ENCODE results near the gene KLHL29. TPM values are rescaled to one million over a fixed set of nuclear protein-coding genes. Genes with fewer than 3 reads are reported as not detected.

The KLHL29 gene
- total RNA-seq, 1 experiment from 2014 or later = 2.4 TPM

- no peaks in the 10 kb centered on the region for H3K36me3 Mint-ChIP-seq (ENCODE audit: insufficient read depth in 1 of 3, low read depth in 3 of 3)
- Histone ChIP-seq H3T11ph (ENCODE audit: low read length) (no peak overlapping the region), H3K4me1 (ENCODE audit: insufficient read depth, low read length) (peaks cover 2% of the 10 kb centered on the region; the same call in 1 of the 2 replicates), H3K4ac (ENCODE audit: low read depth, low read length) (no peak overlapping the region), H3K27me3 (ENCODE audit: insufficient read depth, low read length) (no peaks in the 10 kb centered on the region), H3K79me1 (ENCODE audit: insufficient read depth, low read depth, low read length, poor library complexity, severe bottlenecking) (no peaks in the 10 kb centered on the region), H4K20me1 (ENCODE audit: control insufficient read depth, insufficient read depth, insufficient read length) (peaks cover 2% of the 10 kb centered on the region), H3K4me2 (ENCODE audit: insufficient read depth, insufficient read length, low read length) (no peak overlapping the region), H2BK12ac (ENCODE audit: insufficient read length, low read depth, low read length) (no peak overlapping the region), H3K79me2 (ENCODE audit: insufficient read depth, low read length) (no peaks in the 10 kb centered on the region), H3K23ac (ENCODE audit: insufficient read length, low read depth, low read length) (no peak overlapping the region), H4K91ac (ENCODE audit: insufficient read length, low read depth, low read length) (no peak overlapping the region), H3K56ac (ENCODE audit: insufficient read length, low read depth, low read length) (no peak overlapping the region), H2BK20ac (ENCODE audit: low read depth, low read length, poor library complexity, severe bottlenecking) (no peak overlapping the region), H3K9ac (ENCODE audit: extremely low read depth, insufficient read length, low read length) (no peak overlapping the region), H4K8ac (replicated peaks; ENCODE audit: insufficient read length, low read depth, low read length) (no peak overlapping the region), H3K27ac (ENCODE audit: insufficient read length, low read depth, low read length) (no peak overlapping the region), H2BK5ac (ENCODE audit: insufficient read length, low read length) (no peak overlapping the region), H3K23me2 (ENCODE audit: insufficient read length, low read depth, low read length, poor library complexity, severe bottlenecking) (no peaks in the 10 kb centered on the region), H2BK15ac (ENCODE audit: low read depth, low read length) (no peak overlapping the region), H2AFZ (ENCODE audit: low read length) (no peak overlapping the region), H2BK120ac (ENCODE audit: low read depth, low read length, poor library complexity, severe bottlenecking) (no peak overlapping the region), H3K14ac (ENCODE audit: insufficient read depth, low read length) (no peak overlapping the region), H2AK5ac (ENCODE audit: insufficient read length, low read length) (no peak overlapping the region), H3K18ac (ENCODE audit: insufficient read length, low read depth, low read length) (no peak overlapping the region), H4K5ac (ENCODE audit: insufficient read length, low read depth, low read length) (no peak overlapping the region), H3K9me3 (ENCODE audit: control insufficient read depth, low read depth, low read length) (no peaks in the 10 kb centered on the region)
- no peaks in the 10 kb centered on the region for H3K9me3 Mint-ChIP-seq
- H3K27me3 Mint-ChIP-seq (ENCODE audit: low read depth) = no peaks in the 10 kb centered on the region
- H3K4me1 Mint-ChIP-seq = peaks cover 20 to 23% of the 10 kb centered on the region in 2 experiments
- WGBS (ENCODE audit: extremely low coverage, insufficient read length, low lambda C conversion rate) = no CpG with 5 or more reads among the region's 10 CpGs
- DNase-seq = no peak
- TF ChIP-seq, protein P1, sequence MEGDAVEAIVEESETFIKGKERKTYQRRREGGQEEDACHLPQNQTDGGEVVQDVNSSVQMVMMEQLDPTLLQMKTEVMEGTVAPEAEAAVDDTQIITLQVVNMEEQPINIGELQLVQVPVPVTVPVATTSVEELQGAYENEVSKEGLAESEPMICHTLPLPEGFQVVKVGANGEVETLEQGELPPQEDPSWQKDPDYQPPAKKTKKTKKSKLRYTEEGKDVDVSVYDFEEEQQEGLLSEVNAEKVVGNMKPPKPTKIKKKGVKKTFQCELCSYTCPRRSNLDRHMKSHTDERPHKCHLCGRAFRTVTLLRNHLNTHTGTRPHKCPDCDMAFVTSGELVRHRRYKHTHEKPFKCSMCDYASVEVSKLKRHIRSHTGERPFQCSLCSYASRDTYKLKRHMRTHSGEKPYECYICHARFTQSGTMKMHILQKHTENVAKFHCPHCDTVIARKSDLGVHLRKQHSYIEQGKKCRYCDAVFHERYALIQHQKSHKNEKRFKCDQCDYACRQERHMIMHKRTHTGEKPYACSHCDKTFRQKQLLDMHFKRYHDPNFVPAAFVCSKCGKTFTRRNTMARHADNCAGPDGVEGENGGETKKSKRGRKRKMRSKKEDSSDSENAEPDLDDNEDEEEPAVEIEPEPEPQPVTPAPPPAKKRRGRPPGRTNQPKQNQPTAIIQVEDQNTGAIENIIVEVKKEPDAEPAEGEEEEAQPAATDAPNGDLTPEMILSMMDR (conservative IDR thresholded peaks at IDR 0.05) = no peak
- no peak overlapping the region for H3K27ac Mint-ChIP-seq
- H3K4me3 Mint-ChIP-seq = no peak overlapping the region
Observed at GRCh38 chr2:23399674-23400261, 14.8 kb downstream of the KLHL29 start.
